ENCODE data around the gene ENTPD8. TPM values are rescaled to one million over a fixed set of nuclear protein-coding genes. Genes with fewer than 3 reads are reported as not detected.

ENTPD8 gene
- total RNA-seq, 1 experiment from 2014 or later, result 0.97 TPM

- Mint-ChIP-seq H3K27me3 (ENCODE audit: unreplicated experiment) (no peaks in the 10 kb centered on the region), H3K4me1 (ENCODE audit: low read depth, unreplicated experiment) (no peaks in the 10 kb centered on the region), H3K36me3 (ENCODE audit: insufficient read depth, unreplicated experiment) (peaks cover 12% of the 10 kb centered on the region), H3K9me3 (ENCODE audit: low read depth, unreplicated experiment) (no peaks in the 10 kb centered on the region), H3K4me3 (ENCODE audit: low read depth, unreplicated experiment) (no peak overlapping the region), H3K27ac (ENCODE audit: unreplicated experiment) (no peak overlapping the region)
- TF ChIP-seq CTCF (IDR thresholded peaks at IDR 0.05; ENCODE audit: unreplicated experiment), result no peak
- intact Hi-C loops (cut with micrococcal nuclease; ENCODE audit: unreplicated experiment), result no loop called here
- CTCF ChIA-PET, result no interaction called here
- BruUV-seq (replicated peaks), result no TSS peak
- no peak for DNase-seq
Measured at GRCh38 chr9:137455359-137455991, 14.3 kb upstream of the ENTPD8 start.

- Mint-ChIP-seq H3K36me3 (ENCODE audit: insufficient read depth, unreplicated experiment) (peaks cover 18% of the 10 kb centered on the region), H3K27me3 (ENCODE audit: unreplicated experiment) (no peaks in the 10 kb centered on the region), H3K4me1 (ENCODE audit: low read depth, unreplicated experiment) (no peaks in the 10 kb centered on the region), H3K9me3 (ENCODE audit: low read depth, unreplicated experiment) (no peaks in the 10 kb centered on the region), H3K4me3 (ENCODE audit: low read depth, unreplicated experiment) (no peak overlapping the region), H3K27ac (ENCODE audit: unreplicated experiment) (no peak overlapping the region)
- intact Hi-C loops (cut with micrococcal nuclease; ENCODE audit: unreplicated experiment), result no loop called here
- DNase-seq, result no peak
- BruUV-seq (replicated peaks), result no TSS peak
- CTCF ChIA-PET, result no interaction called here
- no peak for TF ChIP-seq CTCF (IDR thresholded peaks at IDR 0.05; ENCODE audit: unreplicated experiment)
Measured at GRCh38 chr9:137454597-137455358, 13.6 kb upstream of the ENTPD8 start.

GRCh38 chr9:137454145-137454596 is 13.0 kb upstream of the ENTPD8 start:
- Mint-ChIP-seq H3K27me3 (ENCODE audit: unreplicated experiment) (no peaks in the 10 kb centered on the region), H3K36me3 (ENCODE audit: insufficient read depth, unreplicated experiment) (peaks cover 15% of the 10 kb centered on the region), H3K4me3 (ENCODE audit: low read depth, unreplicated experiment) (no peak overlapping the region), H3K4me1 (ENCODE audit: low read depth, unreplicated experiment) (no peaks in the 10 kb centered on the region), H3K9me3 (ENCODE audit: low read depth, unreplicated experiment) (no peaks in the 10 kb centered on the region), H3K27ac (ENCODE audit: unreplicated experiment) (no peak overlapping the region)
- DNase-seq, result no peak
- intact Hi-C loops (cut with micrococcal nuclease; ENCODE audit: unreplicated experiment), result no loop called here
- no TSS peak for BruUV-seq (replicated peaks)
- CTCF ChIA-PET, result no interaction called here
- no peak for TF ChIP-seq CTCF (IDR thresholded peaks at IDR 0.05; ENCODE audit: unreplicated experiment)

GRCh38 chr9:137453643-137454081 is 12.5 kb upstream of the ENTPD8 start:
- no peak for TF ChIP-seq CTCF (IDR thresholded peaks at IDR 0.05; ENCODE audit: unreplicated experiment)
- intact Hi-C loops (cut with micrococcal nuclease; ENCODE audit: unreplicated experiment), result no loop called here
- CTCF ChIA-PET, result interaction anchor here (0.5 kb wide), 1 partner anchor 8 kb away, joined by 3 read pairs; no protein-coding TSS in a partner anchor
- no peak overlapping the region for H3K4me3 Mint-ChIP-seq (ENCODE audit: low read depth, unreplicated experiment)
- BruUV-seq (replicated peaks), result no TSS peak
- no peak for DNase-seq
- H3K27me3 Mint-ChIP-seq (ENCODE audit: unreplicated experiment), result no peaks in the 10 kb centered on the region
- no peaks in the 10 kb centered on the region for H3K9me3 Mint-ChIP-seq (ENCODE audit: low read depth, unreplicated experiment)
- no peaks in the 10 kb centered on the region for H3K4me1 Mint-ChIP-seq (ENCODE audit: low read depth, unreplicated experiment)
- H3K27ac Mint-ChIP-seq (ENCODE audit: unreplicated experiment), result no peak overlapping the region
- H3K36me3 Mint-ChIP-seq (ENCODE audit: insufficient read depth, unreplicated experiment), result peaks cover 19% of the 10 kb centered on the region
